HUDEP-2 (cell line): ENCODE results near the gene IQGAP1.
A peak's percentile ranks its signal among the peaks of the same experiment; 100 is the strongest.

ENCODE experiments used
- DNase-seq, 76 experiments: peaks; one replicate each; lab custom pipeline; 2025; ENCODE audit not compliant: unreplicated experiment in 76 of 76; lab: John Stamatoyannopoulos, UW

IQGAP1 gene

GRCh38 chr15:90375071-90375470, 13.0 kb upstream of the IQGAP1 start:
- DNase-seq = no peak

GRCh38 chr15:90376789-90377188, 11.3 kb upstream of the IQGAP1 start:
- no peak for DNase-seq

GRCh38 chr15:90379263-90379662, 8.8 kb upstream of the IQGAP1 start:
- DNase-seq = no peak

GRCh38 chr15:90381515-90381914, 6.5 kb upstream of the IQGAP1 start:
- DNase-seq = no peak

GRCh38 chr15:90382320-90382719, 5.7 kb upstream of the IQGAP1 start:
- DNase-seq = no peak

- DNase-seq = no peak
Measured at GRCh38 chr15:90386221-90386620, 1.8 kb upstream of the IQGAP1 start.

- DNase-seq = peak in 48 of 76 experiments; percentile 3 to 54 (median 29)
Measured at GRCh38 chr15:90388462-90389380, 679 bp downstream of the IQGAP1 start.

- no peak for DNase-seq
Measured at GRCh38 chr15:90389513-90389912, 1.5 kb downstream of the IQGAP1 start.

- DNase-seq = no peak
Measured at GRCh38 chr15:90393040-90393439, 5.0 kb downstream of the IQGAP1 start.

- DNase-seq = no peak
Measured at GRCh38 chr15:90394074-90394473, 6.0 kb downstream of the IQGAP1 start.

- no peak for DNase-seq
Measured at GRCh38 chr15:90394748-90395442, 6.9 kb downstream of the IQGAP1 start.

- DNase-seq = no peak
Measured at GRCh38 chr15:90396321-90396720, 8.3 kb downstream of the IQGAP1 start.

GRCh38 chr15:90400005-90400758, 12.1 kb downstream of the IQGAP1 start:
- no peak for DNase-seq

GRCh38 chr15:90400759-90401314, 12.8 kb downstream of the IQGAP1 start:
- DNase-seq = peak in 36 of 76 experiments; percentile 1 to 83 (median 37)

- no peak for DNase-seq
Measured at GRCh38 chr15:90401495-90401894, 13.5 kb downstream of the IQGAP1 start.

- no peak for DNase-seq
Measured at GRCh38 chr15:90402223-90402622, 14.2 kb downstream of the IQGAP1 start.

GRCh38 chr15:90402767-90403166, 14.7 kb downstream of the IQGAP1 start:
- no peak for DNase-seq

- DNase-seq = no peak
Measured at GRCh38 chr15:90405055-90405607, 17.1 kb downstream of the IQGAP1 start.

- no peak for DNase-seq
Measured at GRCh38 chr15:90407336-90407735, 19.3 kb downstream of the IQGAP1 start.

GRCh38 chr15:90407871-90408317, 19.9 kb downstream of the IQGAP1 start:
- no peak for DNase-seq
